IPS-18c (cell line): ENCODE data around the gene TTLL10.
"Not testable (repeated sequence)": the region's sequence is repeated elsewhere in the genome, so short reads cannot be mapped to it uniquely, and the experiment has no call there.

ENCODE experiments used
- H3K4me3 ChIP-seq: 2 replicates; pipeline ENCODE4 v1.7.0; 2013; ENCODE audit warnings: low read depth, mild to moderate bottlenecking, low read length, moderate library complexity; ENCODE audit not compliant: insufficient read depth
- H3K9me3 ChIP-seq: one replicate; pipeline ENCODE4 v1.6.1; 2013; ENCODE audit warnings: mild to moderate bottlenecking, low read length, moderate library complexity; ENCODE audit not compliant: control insufficient read depth, insufficient read depth

The TTLL10 gene

GRCh38 chr1:1195726-1196125 lies 22.0 kb downstream of the TTLL10 start:
- H3K4me3 ChIP-seq, H3K9me3 ChIP-seq: not testable (repeated sequence)

GRCh38 chr1:1196431-1197187 lies 22.9 kb downstream of the TTLL10 start:
- Histone ChIP-seq H3K4me3 (no peak overlapping the region), H3K9me3 (no peaks in the 10 kb centered on the region)

- Histone ChIP-seq H3K9me3 (no peaks in the 10 kb centered on the region), H3K4me3 (no peak overlapping the region)
Measured at GRCh38 chr1:1197188-1197500, 23.5 kb downstream of the TTLL10 start.

GRCh38 chr1:1197551-1198422 lies 24.1 kb downstream of the TTLL10 start:
- Histone ChIP-seq H3K9me3 (no peaks in the 10 kb centered on the region), H3K4me3 (no peak overlapping the region)

- H3K4me3 ChIP-seq, result no peak overlapping the region
- H3K9me3 ChIP-seq, result no peaks in the 10 kb centered on the region
Measured at GRCh38 chr1:1198423-1199140, 24.9 kb downstream of the TTLL10 start.

GRCh38 chr1:1199141-1199960 lies 25.7 kb downstream of the TTLL10 start:
- no peak overlapping the region for H3K4me3 ChIP-seq
- H3K9me3 ChIP-seq, result no peaks in the 10 kb centered on the region

- Histone ChIP-seq H3K4me3 (no peak overlapping the region; the same call in 1 of the 2 replicates), H3K9me3 (no peaks in the 10 kb centered on the region)
Measured at GRCh38 chr1:1199961-1200875, 26.5 kb downstream of the TTLL10 start.

- H3K4me3 ChIP-seq, result peak overlapping the region; percentile 51; the same call in 1 of the 2 replicates
- H3K9me3 ChIP-seq, result no peaks in the 10 kb centered on the region
Measured at GRCh38 chr1:1200876-1201810, 27.5 kb downstream of the TTLL10 start.

GRCh38 chr1:1202831-1203560 lies 29.3 kb downstream of the TTLL10 start:
- no peak overlapping the region for H3K4me3 ChIP-seq

GRCh38 chr1:1203561-1204424 lies 30.1 kb downstream of the TTLL10 start:
- no peak overlapping the region for H3K4me3 ChIP-seq

More at GRCh38 chr1:1202831-1203560, 29.3 kb downstream of the TTLL10 start:
- H3K9me3 ChIP-seq, result no peaks in the 10 kb centered on the region

GRCh38 chr1:1204425-1204920 lies 30.8 kb downstream of the TTLL10 start:
- H3K4me3 ChIP-seq, result no peak overlapping the region
- no peaks in the 10 kb centered on the region for H3K9me3 ChIP-seq

More at GRCh38 chr1:1203561-1204424, 30.1 kb downstream of the TTLL10 start:
- H3K9me3 ChIP-seq, result no peaks in the 10 kb centered on the region

- Histone ChIP-seq H3K4me3 (no peak overlapping the region), H3K9me3 (no peaks in the 10 kb centered on the region)
Measured at GRCh38 chr1:1204998-1205768, 31.5 kb downstream of the TTLL10 start.

- no peaks in the 10 kb centered on the region for H3K9me3 ChIP-seq
- H3K4me3 ChIP-seq, result peak overlapping the region; percentile 24; the same call in 1 of the 2 replicates
Measured at GRCh38 chr1:1205769-1206375, 32.2 kb downstream of the TTLL10 start.
